ENCODE results near the gene CDH23.

GRCh38 chr10:71401056-71401455, 4.3 kb downstream of the CDH23 start:
- TF ChIP-seq RBBP5 (conservative IDR thresholded peaks at IDR 0.05) (no peak), YY1 (IDR thresholded peaks at IDR 0.05; ENCODE audit: low read depth, low read length) (no peak), CTCF (IDR thresholded peaks at IDR 0.05 in 2 of 3, conservative IDR thresholded peaks at IDR 0.05 in 1 of 3; ENCODE audit: control insufficient read depth in 2 of 3, extremely low read depth in 1 of 3, insufficient read depth in 1 of 3, low read depth in 3 of 3, low read length in 3 of 3) (no peak)

All from GM12878 (cell line).